ENCODE data around the gene POP7.

POP7 gene

GRCh38 chr7:100679129-100679926 is 26.6 kb upstream of the POP7 start:
- DNase-seq (ENCODE audit: low read depth) = no peak

- DNase-seq (ENCODE audit: low read depth) = no peak
Observed at GRCh38 chr7:100679927-100680575, 25.9 kb upstream of the POP7 start.

- no peak for DNase-seq (ENCODE audit: low read depth)
Observed at GRCh38 chr7:100680576-100681271, 25.2 kb upstream of the POP7 start.

- no peak for DNase-seq (ENCODE audit: low read depth)
Observed at GRCh38 chr7:100681491-100682227, 24.3 kb upstream of the POP7 start.

GRCh38 chr7:100682228-100682741 is 23.6 kb upstream of the POP7 start:
- DNase-seq (ENCODE audit: low read depth) = no peak

- DNase-seq (ENCODE audit: low read depth) = no peak
Observed at GRCh38 chr7:100682991-100683658, 22.8 kb upstream of the POP7 start.

GRCh38 chr7:100683659-100684533 is 22.0 kb upstream of the POP7 start:
- DNase-seq (ENCODE audit: low read depth) = no peak

GRCh38 chr7:100684534-100685042 is 21.3 kb upstream of the POP7 start:
- no peak for DNase-seq (ENCODE audit: low read depth)

GRCh38 chr7:100685049-100685605 is 20.8 kb upstream of the POP7 start:
- no peak for DNase-seq (ENCODE audit: low read depth)

GRCh38 chr7:100685631-100686145 is 20.2 kb upstream of the POP7 start:
- DNase-seq (ENCODE audit: low read depth) = no peak

GRCh38 chr7:100686201-100686821 is 19.6 kb upstream of the POP7 start:
- no peak for DNase-seq (ENCODE audit: low read depth)

GRCh38 chr7:100686822-100687211 is 19.1 kb upstream of the POP7 start:
- no peak for DNase-seq (ENCODE audit: low read depth)

GRCh38 chr7:100687261-100687660 is 18.7 kb upstream of the POP7 start:
- DNase-seq (ENCODE audit: low read depth) = no peak

GRCh38 chr7:100687751-100688300 is 18.1 kb upstream of the POP7 start:
- no peak for DNase-seq (ENCODE audit: low read depth)

GRCh38 chr7:100688326-100688860 is 17.5 kb upstream of the POP7 start:
- DNase-seq (ENCODE audit: low read depth) = no peak

GRCh38 chr7:100689230-100690135 is 16.4 kb upstream of the POP7 start:
- DNase-seq (ENCODE audit: low read depth) = no peak

Measured in T-helper 22 cell (primary cell).